UCSD-AML1 (cell line): ENCODE results near the gene RASGRF2.

Experiments used
- DNase-seq: peaks from one replicate; lab custom pipeline; 2025; ENCODE audit not compliant: unreplicated experiment; lab: John Stamatoyannopoulos, UW

The RASGRF2 gene

DNA sequence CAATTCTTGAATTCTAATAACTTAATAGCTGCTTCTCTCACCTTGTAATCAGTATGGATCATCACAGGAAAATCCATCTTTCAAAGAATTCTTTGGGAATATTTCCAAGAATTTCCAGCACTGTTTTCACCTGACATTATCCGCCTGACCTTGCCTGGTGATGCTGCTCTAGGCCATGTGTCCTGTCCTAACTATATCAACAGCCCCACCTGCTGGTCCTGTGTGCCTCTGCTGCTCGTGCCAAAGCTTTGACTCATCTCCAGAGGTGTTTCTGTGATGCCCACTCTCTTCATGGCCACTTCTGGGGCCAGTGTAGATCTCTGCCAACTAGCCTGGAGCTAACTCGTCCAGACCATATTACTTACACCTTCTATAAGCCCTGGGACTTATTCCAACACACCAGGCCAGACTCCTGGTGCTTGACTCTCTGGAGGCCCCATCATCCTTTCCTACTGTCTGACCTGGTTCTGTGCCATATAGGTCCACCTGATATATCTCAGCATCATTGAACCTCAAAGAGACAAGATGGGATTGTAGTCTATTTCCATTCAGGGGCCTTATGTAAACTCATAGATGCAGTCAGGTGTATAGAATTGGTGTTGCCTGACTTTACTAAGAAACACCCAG is 205.4 kb downstream of the RASGRF2 start:
- DNase-seq: peak; percentile 40

DNA sequence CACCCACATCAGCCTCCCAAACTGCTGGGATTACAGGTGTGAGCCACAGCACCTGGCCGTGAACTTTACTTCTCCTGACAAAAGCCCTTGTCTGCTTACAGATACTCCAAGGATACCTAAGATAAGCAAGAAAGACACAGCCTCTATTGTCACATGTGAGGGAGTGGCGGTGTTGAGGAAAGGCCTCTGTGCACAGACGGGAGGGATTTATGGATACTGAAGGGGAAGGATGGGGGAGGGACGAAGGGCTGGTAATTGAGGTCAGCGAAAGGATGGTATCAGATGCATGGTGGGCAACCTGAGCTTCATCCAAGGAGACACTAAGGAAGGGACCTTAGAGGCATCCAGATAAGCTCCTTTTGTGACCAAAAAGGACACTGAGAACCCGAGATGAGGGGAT is 206.3 kb downstream of the RASGRF2 start:
- DNase-seq: no peak

DNA sequence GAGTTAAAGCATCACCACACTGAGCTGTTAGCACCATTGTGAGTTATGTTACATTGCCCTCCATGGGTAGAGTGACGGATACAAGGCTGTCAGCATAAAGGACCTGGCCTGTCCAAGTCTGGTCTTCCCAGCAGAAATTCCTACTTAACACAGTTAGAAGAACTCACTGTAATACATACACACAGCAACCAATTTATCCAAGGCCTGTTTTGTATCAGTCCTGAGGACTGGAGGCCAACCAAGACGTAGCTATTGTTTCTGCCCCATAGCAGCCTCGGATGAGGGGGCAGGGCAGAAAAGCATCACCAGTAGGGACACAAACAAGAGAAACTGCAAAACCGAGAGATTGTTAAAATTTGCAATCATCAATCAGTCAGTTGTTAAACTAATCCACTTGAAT is 206.9 kb downstream of the RASGRF2 start:
- DNase-seq: no peak

DNA sequence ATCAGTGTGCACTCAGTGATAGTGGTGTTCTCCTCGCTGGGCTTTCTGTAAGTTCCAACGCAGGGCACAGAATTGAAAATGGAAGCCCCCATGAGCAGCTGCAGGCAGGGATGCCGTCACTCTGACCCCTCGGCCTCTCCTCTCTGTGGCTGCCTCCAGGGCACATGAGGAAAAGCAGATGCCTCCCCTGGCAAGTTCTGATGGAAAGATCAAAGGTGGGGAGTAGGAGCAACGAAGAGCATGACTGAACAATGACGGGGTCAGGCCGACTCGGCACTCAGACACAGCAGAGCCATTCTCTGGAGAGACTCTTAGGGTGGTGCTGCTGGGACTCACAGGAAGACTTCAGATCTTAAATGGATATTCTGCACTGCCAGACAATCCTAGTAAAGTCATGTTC is 207.4 kb downstream of the RASGRF2 start:
- DNase-seq: no peak

DNA sequence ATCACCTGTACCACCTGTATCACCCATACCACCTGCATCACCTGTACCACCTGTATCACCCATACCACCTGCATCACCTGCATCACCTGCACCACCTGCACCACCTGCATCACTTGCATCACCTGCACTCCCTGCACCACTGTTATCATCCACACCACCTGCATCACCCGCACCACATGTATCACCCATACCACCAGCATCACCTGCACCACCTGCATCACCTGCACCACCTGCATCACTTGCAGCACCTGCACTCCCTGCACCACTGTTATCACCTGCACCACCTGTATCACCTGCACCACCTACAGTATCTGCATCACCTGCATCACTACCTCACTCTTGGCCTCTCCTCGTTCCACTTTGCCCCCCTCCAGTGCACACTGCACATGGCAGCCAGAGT is 209.8 kb downstream of the RASGRF2 start:
- no peak for DNase-seq

DNA sequence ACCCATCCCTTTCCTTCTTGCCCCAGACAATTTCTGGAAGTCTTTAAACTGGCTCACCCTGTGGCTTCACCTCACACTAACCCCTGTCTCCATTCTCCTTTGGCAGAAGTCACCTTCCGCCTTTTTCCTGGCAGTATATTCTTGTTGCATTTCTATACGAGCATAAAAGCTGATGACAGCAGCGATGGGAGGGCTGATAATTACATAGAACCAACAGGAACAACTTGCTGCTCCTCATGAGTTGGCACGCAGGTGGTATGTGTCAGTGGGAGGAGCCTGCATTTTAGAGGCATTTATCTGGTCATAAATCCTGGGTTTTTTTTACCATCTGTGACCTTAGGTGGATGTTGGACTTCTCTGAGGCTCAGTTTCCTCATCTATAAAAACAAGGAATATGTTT is 211.6 kb downstream of the RASGRF2 start:
- no peak for DNase-seq

DNA sequence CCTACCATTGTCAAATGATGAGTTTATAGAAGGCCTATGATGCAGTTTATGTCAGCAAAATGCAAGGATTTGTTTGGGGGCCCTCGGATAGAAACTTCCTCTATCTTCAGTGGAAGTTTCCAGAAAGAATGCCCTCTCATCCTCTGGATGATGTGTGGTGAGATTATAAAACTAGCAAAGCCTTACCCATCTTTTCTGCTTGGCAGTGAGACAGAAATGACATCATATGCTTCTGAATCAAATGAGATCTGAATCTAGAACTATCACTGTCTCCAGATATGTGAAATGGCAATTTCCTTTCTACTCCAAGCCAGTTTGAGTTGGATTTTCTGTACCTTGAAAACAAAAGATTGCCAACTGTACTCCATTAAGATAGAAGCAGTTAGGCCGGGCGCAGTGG is 212.5 kb downstream of the RASGRF2 start:
- no peak for DNase-seq

DNA sequence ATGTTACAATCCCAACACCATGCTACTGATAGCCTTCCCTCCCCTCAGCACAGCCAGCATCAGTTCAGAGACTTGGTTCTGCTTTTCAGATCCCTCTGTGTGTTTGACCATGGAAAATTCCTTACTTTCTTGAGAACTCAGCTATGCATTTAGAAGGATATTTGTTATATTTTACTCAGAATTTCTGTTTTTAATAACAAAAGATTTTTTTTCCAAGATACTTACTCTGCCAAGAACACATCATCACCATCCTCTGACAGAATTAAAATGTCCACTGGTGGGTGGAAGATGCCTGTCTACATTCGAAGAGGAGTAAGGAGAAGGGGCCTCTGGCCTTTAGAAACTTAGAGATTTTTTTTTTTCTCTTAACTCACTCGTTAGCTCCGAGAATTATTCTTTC is 216.9 kb downstream of the RASGRF2 start:
- DNase-seq: no peak

DNA sequence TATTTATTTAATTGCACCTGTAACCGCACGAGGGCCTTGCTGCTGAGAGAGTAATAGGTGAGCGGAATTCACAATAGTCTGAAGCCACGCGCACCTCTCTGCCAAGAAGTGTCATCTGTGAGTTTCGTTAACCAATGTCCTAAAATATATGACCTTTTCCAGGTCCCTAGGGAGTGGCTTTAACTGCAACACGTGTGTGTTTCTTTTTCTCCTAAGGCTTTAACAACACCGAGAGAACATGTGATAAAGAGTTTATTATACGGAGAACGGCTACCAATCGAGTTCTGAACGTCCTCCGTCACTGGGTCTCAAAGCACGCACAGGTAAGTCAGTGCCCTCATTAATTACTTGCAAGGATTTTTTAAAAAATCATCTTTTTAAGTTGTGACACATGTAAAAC is 219.8 kb downstream of the RASGRF2 start:
- no peak for DNase-seq

DNA sequence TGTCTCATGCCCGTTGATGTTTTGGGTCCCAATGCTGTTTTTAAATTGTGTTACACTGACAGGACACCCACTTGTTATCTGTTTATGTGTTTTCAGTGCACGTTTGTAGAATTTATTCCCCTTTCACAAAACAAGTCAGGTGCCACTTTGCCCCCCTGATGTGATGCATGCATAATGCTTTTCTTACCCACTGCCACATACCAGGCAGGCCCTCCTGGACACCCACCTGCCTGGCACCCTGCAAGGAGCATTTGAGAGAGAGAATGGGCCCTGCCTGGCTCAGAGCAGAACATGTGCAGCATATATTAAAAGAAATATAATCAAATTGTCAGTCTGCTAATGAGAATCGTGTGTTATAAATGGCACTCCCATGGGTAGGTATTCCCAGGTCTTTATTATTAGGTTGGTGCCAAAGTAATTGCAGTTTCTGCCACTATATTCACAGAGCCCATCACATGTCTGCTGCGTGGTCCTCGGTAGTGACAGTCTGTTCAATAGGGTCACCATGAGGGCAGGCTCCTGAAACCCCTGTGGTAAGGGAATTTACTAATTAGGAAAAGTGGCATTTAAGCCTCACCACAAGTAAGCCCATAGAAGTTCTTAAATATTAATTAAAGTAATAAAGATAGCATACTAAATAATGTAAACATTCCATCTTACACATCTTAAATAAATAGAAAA is 220.8 kb downstream of the RASGRF2 start:
- DNase-seq: no peak

DNA sequence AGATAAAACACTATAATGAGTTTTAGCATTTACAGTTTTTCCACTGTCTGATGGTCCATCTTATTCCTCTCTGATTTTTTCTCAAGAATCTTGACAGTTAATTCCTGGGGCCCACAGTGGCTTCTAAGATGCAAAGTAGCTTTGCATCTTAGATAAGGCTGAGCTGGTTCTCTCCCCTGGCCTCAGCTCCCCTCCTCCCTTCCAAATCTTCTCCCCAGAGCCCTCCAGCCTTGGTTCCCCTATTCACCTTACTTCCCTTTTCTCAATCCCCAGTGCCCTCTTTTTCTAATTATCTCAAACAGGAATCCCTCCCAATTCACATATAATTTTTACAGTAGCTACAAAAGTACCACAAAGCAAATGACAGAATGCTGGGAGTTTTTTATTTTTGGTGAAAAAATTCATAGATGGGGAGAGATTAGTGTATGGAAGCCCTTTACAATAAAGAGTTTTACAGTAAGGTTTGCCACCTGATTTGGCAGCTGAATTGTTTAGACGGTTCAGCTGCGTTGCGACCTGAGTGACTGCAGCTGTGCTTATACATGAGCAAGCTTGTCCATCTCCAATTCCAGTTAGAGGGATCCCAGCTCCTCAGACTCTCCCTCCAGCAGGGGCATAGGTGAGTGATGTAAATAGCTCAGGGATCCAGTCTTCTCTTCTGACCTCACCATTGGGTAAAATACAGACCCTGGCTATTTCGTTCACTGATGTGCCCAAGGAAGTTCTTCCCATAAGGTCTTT is 221.6 kb downstream of the RASGRF2 start:
- no peak for DNase-seq

DNA sequence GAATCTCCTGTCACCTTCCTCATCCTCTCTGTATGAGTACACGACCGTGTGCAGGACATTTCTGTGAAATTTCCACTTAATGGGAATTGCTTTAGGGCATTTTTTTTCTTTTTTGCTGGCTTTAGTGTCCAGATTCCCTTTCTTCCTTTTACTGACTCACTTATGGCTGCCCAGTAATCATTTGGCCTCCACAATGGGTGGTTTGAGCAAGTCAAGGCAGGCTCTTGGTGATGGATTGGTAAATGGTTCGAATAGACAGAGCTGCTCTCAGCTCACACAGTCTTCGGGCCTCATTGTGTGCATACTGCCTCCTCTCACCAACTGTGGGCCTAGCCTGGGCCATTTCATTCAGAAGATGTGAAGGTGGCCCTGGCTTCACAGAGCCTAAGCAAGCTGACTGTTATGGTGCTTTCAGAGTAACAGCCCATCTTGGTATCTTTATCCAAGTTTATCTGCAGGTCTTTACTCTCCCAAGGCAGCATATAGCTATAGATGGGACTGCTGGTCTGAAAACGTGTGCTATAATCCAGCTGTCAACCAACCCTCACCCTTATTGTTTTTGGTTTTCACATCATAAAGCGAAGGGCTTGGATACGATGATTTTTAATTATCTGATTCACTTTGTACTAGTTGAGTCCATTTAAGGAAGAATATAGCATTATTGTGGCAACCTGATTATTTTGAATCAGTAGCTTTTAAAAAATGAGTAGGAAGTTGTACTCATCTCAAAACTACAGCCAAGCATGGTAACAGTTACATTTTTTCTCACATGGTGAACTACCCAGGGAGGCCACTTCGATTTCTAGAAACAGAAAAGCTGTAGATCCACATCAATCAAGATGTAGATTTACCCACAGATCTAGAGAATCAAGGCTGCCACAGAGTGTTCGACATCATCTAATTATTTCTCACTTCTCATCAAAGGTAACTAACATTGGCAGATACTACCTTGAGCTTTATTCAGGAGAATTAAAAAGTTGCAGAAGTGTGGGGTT is 222.5 kb downstream of the RASGRF2 start:
- DNase-seq: no peak

DNA sequence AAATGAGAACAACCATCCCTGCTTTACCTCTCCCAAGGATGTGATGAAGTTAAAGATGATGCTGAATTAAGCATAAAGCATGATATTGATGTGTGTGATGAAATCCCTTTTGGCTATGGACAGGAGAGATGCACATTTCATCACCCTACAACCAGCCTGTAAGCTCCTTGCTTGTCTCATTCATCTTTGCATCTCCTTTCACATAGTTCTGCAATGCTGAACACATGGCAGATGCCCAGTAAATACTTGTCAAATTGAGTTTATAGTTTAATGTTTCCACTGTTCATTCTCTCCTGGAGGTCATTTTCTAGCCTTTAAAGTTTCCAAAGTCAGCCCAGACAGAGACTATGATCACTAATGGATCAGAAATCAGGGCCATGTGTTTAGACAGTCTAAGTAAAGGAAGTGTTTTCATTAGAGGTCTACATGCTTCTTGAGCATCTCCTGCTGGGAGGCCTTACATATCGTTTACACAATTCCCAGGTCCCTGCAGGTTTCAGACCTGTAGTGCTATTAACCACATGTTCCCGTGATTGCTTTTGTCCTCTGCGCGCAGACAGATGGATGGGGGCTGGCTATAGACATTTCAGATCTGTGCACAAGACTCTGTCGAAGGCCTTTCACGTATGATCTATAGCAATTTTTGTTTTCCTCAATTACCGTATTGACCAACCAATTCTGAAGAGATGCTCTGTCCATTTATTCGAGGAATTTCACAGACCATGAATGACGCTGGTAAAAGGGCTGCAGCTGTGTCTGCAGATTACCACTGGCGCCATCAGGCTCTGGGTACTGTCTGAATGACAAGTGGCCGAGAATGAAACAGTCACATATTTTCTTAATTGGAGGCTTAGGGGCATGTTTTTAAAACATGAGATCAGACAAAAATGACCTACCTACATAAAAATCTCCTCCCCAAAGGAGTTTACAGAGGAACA is 223.9 kb downstream of the RASGRF2 start:
- no peak for DNase-seq

DNA sequence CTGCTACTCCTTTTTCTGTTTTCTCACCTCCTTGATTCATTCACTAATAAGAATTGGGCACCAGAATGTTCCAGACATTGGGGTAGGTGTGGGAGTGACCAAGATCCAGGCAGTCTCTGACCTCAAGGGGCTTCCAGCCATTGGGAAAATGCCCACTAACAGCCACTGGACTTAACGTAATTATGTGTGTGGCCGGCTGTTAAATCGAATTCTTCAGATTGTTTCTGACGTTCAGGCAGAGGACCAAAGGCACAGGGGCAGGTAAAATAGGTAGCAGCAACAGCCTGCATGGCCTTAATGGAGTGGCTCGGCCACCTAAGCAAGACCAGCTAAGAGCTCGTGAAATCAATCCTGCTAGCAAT is 224.6 kb downstream of the RASGRF2 start:
- no peak for DNase-seq

DNA sequence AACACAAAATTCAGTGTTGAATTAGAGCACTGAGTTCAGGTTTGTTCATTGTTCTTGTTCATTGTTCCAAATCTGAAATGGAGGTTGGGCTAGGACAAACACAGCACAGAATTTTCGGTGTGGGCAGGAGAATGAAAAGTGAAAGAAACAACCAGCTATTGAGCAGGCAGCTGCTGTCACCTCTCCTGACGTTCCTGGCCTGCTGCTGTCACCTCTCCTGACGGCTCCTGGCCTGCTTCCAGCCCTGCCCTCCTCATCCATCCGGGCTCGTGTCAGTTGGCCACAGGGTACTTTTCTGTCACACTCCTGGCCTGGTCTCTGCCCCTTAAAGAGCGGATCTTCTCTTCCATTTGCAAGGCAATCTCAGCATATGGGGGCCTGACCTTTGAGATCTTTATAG is 227.7 kb downstream of the RASGRF2 start:
- DNase-seq: no peak

DNA sequence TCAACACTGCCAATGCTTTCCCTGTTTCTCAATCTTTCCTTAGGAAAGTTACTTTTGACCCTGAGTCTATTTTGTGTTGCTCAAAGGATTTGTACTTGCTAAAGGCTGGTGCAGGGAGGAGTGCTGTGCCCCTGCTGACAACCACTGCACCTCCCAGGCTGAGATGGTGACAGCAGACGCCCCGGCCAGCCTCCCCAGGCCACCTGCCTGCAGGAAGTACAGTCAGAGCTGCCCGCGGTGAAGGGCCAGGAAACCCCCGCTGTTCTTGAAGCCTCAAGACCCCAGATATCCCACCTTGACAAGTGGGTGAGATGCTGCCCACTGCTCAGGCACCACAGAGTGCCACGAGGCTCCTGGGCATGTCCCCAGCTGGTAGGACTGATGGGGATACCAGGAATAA is 228.8 kb downstream of the RASGRF2 start:
- no peak for DNase-seq

DNA sequence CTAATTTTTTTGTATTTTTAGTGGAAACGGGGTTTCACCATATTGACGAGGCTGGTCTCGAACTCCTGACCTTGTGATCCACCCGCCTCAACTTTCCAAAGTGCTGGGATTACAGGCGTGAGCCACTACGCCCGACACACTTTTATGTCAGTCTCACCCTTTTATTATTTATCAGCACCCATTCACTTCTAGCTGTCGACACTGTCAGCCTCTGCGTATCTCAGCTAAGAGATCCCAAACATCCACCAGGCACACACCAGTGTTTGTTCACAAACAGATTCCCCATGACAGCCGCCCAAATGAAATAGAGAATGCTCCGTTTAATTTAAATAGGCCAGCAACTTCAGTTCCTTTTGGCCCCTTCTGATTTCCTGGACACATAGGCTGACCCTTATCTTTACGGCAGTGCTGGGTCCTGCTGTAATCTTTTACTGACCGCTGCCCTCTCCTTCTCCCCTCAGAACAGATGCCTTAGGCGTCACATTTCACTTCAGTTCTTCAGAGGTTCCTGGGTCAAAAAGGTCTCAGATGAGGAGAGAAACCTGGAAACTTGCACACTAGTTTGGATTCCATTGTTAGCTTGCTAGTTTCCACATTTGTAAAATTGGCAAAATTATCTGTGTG is 229.8 kb downstream of the RASGRF2 start:
- DNase-seq: no peak

DNA sequence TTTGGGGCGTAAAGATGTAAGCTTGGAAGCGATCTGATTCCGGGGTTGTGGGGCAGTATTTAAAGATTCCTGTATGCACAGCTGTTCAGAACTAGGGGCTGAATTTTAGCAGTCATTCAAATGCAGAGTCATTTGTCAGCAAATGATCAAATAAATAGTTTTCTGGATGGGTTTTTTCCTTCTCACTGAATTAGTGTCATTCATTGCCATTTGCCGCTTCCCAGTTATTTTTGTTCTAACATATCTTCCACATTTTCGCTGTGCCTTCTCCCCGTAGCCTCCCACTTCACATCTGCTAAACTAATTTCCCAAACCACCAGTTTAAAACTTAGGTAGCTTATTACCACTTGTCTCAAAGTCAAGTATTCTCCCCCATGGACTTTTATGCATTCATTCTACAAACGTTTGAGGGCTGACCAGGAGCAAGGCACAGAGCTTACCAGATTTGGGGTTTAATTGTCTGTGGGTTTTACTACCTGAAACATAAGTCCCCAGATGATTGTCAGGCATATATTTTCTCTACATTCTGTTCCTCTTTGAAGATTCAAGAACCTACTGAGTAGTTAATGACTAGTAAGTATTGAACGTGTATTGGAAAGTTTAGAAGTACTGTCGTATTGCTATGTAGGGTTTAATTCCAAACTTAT is 231.7 kb downstream of the RASGRF2 start:
- DNase-seq: no peak

DNA sequence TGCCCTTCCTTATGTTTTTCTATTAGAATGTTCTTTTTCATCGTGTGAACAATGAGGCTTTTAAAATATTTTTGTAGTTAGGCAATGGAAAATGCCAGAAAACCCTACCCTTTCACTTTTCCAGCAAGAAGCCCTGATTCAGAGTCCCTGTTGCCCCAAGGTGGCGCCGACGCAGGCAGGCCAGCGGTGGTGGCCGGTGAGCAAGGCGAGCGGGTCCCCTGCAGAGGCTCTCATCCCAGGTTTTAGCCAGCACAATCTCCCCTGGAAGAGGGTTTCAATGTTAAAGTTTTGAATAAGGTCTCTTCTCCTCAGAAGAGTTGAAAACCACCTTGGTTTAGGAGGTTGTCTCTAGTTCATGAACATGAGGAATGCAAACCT is 232.2 kb downstream of the RASGRF2 start:
- no peak for DNase-seq
